Spinal cord (tissue), 10 donors: ENCODE measurements around the gene TMEM132D. TPM values are rescaled to one million over a fixed set of nuclear protein-coding genes. Genes with fewer than 3 reads are reported as not detected.

Experiments used
- DNase-seq, 6 donors: peaks; one replicate each; pipeline versions ENCODE4 v3.0.0 to v3.0.0-alpha.2; 2013 to 2015; ENCODE audit warnings: low spot score in 6 of 6, low read depth in 4 of 6
- H3K27ac ChIP-seq: one replicate; pipeline ENCODE4 v1.5.1; 2013; ENCODE audit warnings: low read depth, low read length, control low read depth
- H3K27me3 ChIP-seq: one replicate; pipeline ENCODE4 v1.6.1; 2013; ENCODE audit warnings: low read length; ENCODE audit not compliant: control insufficient read depth, insufficient read depth
- H3K36me3 ChIP-seq: one replicate; pipeline ENCODE4 v1.6.1; 2013; ENCODE audit warnings: low read length; ENCODE audit not compliant: control insufficient read depth, insufficient read depth
- H3K4me1 ChIP-seq: one replicate; pipeline ENCODE4 v1.6.1; 2013; ENCODE audit warnings: low read length; ENCODE audit not compliant: control insufficient read depth, insufficient read depth
- H3K4me3 ChIP-seq: one replicate; pipeline ENCODE4 v1.5.1; 2013; ENCODE audit warnings: low read depth, low read length, control low read depth
- H3K9me3 ChIP-seq: one replicate; pipeline ENCODE4 v1.6.1; 2013; ENCODE audit warnings: low read length; ENCODE audit not compliant: control insufficient read depth, insufficient read depth
- WGBS: methylation state at CpG from one replicate; pipeline ENCODE4 v1.1.5; 2013; ENCODE audit warnings: missing lambda C conversion rate; ENCODE audit not compliant: insufficient coverage; 5-methylcytosine and 5-hydroxymethylcytosine counted together
- polyA plus RNA-seq, 2 donors: library from polyadenylated mRNA; unstranded; fragments of 120-200 nt; gene quantifications; one replicate each; pipeline ENCODE4 v1.2.1, GENCODE V29; 2013; ENCODE audit not compliant: insufficient read length in 2 of 2
- total RNA-seq, 2 donors: library from RNA; depleted of rRNA in 1 of 2; stranded (reverse); fragments of 120-200 nt in 1 of 2; fragments of >200 nt in 1 of 2; gene quantifications; one replicate each; pipeline versions ENCODE4 v1.2.3 to v1.2.4, GENCODE V29; 2013 to 2014
- donor health status: healthy.

The TMEM132D gene
- total and polyA plus RNA-seq, 4 donors, result 4.7 to 15.7 (median 12.6) TPM

GRCh38 chr12:129184127-129184928 lies 719.5 kb downstream of the TMEM132D start:
- peak in 3 of 6 donors; percentile 12 to 59 (median 22) for DNase-seq
- no peaks in the 10 kb centered on the region for H3K27me3 ChIP-seq
- no peak overlapping the region for H3K27ac ChIP-seq
- no peaks in the 10 kb centered on the region for H3K9me3 ChIP-seq
- WGBS, result 34% methylated on average over 9 of the region's 19 CpGs
- no peak overlapping the region for H3K4me3 ChIP-seq
- peaks cover 10% of the 10 kb centered on the region for H3K4me1 ChIP-seq
- no peaks in the 10 kb centered on the region for H3K36me3 ChIP-seq

DNA sequence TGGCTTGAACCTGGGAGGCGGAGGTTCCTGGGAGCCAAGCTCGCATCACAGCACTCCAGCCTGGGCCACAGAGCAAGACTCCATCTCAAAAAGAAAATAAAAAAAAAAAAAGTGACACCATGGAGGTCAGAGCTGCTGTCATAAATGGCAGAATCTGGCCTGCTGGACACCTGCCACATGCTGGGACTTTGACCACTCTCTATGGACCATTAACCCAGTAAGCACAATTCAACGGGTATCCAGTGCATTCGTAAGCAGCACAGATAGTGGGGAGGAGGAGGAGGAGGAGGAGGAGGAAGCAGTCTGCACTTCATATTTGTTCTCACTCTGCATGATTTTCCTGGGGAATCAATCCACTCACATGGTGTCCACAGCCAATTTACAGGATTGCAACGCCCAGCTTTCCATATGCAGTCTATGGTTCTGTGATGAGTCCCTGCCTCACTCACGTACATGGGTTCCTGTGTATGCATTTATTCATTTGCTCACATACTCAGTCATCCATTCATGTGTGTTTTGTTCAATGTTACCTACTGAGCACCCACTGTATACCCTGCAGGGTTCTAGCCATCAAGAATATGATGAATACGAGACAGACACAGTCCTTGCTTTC lies 723.8 kb downstream of the TMEM132D start:
- Histone ChIP-seq H3K27ac (no peak overlapping the region), H3K27me3 (no peaks in the 10 kb centered on the region), H3K9me3 (no peaks in the 10 kb centered on the region), H3K4me3 (no peak overlapping the region), H3K36me3 (no peaks in the 10 kb centered on the region), H3K4me1 (peaks cover 10% of the 10 kb centered on the region)
- whole genome bisulfite sequencing, result 96% methylated on average over 4 of the region's 7 CpGs
- no peak for DNase-seq

DNA sequence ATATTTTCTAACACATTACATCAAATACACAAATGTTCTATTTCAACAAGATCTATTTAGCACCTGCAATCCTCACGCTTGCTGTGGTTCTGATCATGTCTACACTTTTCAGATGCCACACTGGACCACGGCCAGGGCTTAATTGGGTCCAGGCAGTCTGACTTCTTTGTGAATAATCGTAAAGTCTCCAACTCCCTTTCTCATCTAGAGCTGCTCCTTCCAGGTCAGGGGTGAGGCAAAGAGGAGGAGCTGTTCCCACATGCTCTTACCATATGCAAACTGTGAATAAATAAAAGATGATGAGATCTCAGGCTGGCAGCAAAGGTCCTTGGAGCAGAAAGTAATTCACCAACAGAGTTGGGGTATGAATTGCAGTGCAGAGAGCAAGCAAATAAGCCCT lies 733.9 kb downstream of the TMEM132D start:
- Histone ChIP-seq H3K4me1 (no peaks in the 10 kb centered on the region), H3K9me3 (peaks cover 2% of the 10 kb centered on the region), H3K27me3 (no peaks in the 10 kb centered on the region), H3K36me3 (no peaks in the 10 kb centered on the region), H3K4me3 (no peak overlapping the region), H3K27ac (no peak overlapping the region)
- 75% methylated on average over 1 of the region's 3 CpGs for WGBS
- DNase-seq, result peak in 1 of 6 donors; percentile 38

- no peak overlapping the region for H3K27ac ChIP-seq
- H3K4me1 ChIP-seq, result no peaks in the 10 kb centered on the region
- 61% methylated on average over 6 of the region's 6 CpGs for WGBS
- H3K9me3 ChIP-seq, result no peaks in the 10 kb centered on the region
- H3K27me3 ChIP-seq, result no peaks in the 10 kb centered on the region
- DNase-seq, result no peak
- no peak overlapping the region for H3K4me3 ChIP-seq
- H3K36me3 ChIP-seq, result no peaks in the 10 kb centered on the region
Measured at GRCh38 chr12:129163861-129164260, 740.0 kb downstream of the TMEM132D start.

GRCh38 chr12:129163461-129163860 lies 740.4 kb downstream of the TMEM132D start:
- WGBS, result 53% methylated on average over 3 of the region's 4 CpGs
- no peaks in the 10 kb centered on the region for H3K36me3 ChIP-seq
- no peaks in the 10 kb centered on the region for H3K27me3 ChIP-seq
- H3K4me3 ChIP-seq, result no peak overlapping the region
- H3K27ac ChIP-seq, result no peak overlapping the region
- DNase-seq, result no peak
- H3K4me1 ChIP-seq, result no peaks in the 10 kb centered on the region
- no peaks in the 10 kb centered on the region for H3K9me3 ChIP-seq

DNA sequence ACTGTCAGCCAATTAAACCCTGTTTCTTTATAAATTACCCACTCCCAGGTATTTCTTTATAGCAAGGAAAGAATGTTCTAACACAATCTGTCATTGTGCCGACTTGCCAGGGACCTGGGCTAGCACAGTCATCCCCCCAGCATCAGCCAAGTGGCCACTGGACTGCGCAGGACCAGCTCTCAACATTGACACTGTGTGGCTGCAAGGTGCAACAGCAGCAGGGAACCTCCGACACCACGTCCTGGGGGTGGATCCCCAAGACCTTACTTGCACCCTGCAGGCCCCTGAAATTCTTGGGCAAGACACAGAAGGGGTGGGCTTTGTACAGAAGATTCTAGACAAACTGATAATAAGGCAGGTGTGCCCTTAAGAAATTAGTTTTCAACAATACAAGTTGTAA lies 741.0 kb downstream of the TMEM132D start:
- no peaks in the 10 kb centered on the region for H3K27me3 ChIP-seq
- no peaks in the 10 kb centered on the region for H3K36me3 ChIP-seq
- no peak overlapping the region for H3K27ac ChIP-seq
- no peak for DNase-seq
- no peaks in the 10 kb centered on the region for H3K4me1 ChIP-seq
- no peak overlapping the region for H3K4me3 ChIP-seq
- H3K9me3 ChIP-seq, result no peaks in the 10 kb centered on the region
- WGBS, result 95% methylated on average over 4 of the region's 4 CpGs

DNA sequence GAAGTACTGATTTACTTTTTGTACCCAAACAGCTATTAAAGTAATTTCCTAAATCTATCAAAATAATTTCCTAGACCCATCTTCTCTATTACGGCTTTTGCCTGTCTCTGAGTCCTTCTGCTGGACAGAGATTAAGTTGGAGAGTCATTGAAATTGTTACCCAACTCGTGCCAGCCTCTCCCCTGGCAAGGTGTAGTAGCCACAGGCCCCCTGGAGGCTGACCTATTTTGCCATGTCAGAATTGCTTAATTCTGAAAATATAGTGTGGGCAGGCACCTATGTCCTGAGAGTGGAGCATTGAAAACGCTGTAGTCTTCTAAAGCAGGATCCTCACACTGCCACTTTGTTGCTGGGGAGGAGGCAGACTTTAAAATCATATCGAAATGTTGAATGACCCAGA lies 742.3 kb downstream of the TMEM132D start:
- no peaks in the 10 kb centered on the region for H3K36me3 ChIP-seq
- no peaks in the 10 kb centered on the region for H3K4me1 ChIP-seq
- H3K27ac ChIP-seq, result no peak overlapping the region
- no peak for DNase-seq
- H3K27me3 ChIP-seq, result no peaks in the 10 kb centered on the region
- WGBS, result 94% methylated on average over 3 of the region's 4 CpGs
- H3K9me3 ChIP-seq, result no peaks in the 10 kb centered on the region
- H3K4me3 ChIP-seq, result no peak overlapping the region

- Histone ChIP-seq H3K9me3 (no peaks in the 10 kb centered on the region), H3K36me3 (no peaks in the 10 kb centered on the region), H3K27me3 (no peaks in the 10 kb centered on the region), H3K27ac (no peak overlapping the region), H3K4me3 (no peak overlapping the region), H3K4me1 (no peaks in the 10 kb centered on the region)
- no peak for DNase-seq
Measured at GRCh38 chr12:129160282-129160681, 743.5 kb downstream of the TMEM132D start.

DNA sequence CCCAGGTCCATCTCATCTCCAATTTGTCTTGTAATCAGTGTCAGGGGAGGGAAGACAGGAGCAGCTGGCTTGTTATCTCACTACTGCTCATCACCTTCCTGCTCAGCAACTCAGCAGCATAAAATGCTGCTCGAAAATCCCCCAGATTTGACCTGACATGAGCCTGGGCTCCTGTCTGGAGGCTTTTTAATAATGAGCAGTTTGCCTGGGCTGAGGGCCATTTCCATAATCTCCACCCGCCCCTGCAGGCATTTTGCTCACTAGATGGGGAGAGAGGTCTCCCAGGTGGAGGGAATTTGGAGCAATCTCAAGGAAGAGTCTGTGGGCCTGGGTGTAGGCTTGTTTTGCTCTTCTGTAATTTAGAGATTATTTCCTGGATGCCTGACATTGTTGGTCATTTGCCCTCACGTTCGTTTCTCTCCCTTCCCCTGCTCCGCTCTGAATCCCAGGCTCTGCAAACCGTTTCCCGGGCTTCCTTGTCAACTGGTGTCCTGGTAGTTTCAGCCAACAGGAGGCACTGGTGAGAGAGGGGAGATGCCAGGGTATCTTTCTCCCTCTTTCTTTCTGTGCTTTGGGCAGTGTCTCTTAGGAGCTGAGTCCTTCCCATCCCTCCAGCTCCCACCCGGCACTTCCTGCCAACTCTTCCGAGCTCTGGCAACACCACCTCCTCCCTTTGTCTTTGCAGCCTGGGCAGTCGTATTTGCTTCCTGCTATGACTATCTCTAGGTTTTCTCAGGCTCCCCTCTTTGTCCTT lies 751.3 kb downstream of the TMEM132D start:
- peak in 2 of 6 donors; percentile 38 to 47 for DNase-seq
- no peaks in the 10 kb centered on the region for H3K4me1 ChIP-seq
- no peak overlapping the region for H3K4me3 ChIP-seq
- no peaks in the 10 kb centered on the region for H3K27me3 ChIP-seq
- no peak overlapping the region for H3K27ac ChIP-seq
- no peaks in the 10 kb centered on the region for H3K36me3 ChIP-seq
- no peaks in the 10 kb centered on the region for H3K9me3 ChIP-seq
- WGBS, result 58% methylated on average over 5 of the region's 10 CpGs
